Endometrium (tissue), 2 donors: Measurements from ENCODE around the gene PWWP2B.

Experiments used
- FAIRE-seq: peaks from 2 replicates; lab custom pipeline; 2012; peaks lifted over from hg19 to GRCh38; lab: Jason Lieb, UNC
- donor health status: control.
- donor health status: control.

Gene PWWP2B

DNA sequence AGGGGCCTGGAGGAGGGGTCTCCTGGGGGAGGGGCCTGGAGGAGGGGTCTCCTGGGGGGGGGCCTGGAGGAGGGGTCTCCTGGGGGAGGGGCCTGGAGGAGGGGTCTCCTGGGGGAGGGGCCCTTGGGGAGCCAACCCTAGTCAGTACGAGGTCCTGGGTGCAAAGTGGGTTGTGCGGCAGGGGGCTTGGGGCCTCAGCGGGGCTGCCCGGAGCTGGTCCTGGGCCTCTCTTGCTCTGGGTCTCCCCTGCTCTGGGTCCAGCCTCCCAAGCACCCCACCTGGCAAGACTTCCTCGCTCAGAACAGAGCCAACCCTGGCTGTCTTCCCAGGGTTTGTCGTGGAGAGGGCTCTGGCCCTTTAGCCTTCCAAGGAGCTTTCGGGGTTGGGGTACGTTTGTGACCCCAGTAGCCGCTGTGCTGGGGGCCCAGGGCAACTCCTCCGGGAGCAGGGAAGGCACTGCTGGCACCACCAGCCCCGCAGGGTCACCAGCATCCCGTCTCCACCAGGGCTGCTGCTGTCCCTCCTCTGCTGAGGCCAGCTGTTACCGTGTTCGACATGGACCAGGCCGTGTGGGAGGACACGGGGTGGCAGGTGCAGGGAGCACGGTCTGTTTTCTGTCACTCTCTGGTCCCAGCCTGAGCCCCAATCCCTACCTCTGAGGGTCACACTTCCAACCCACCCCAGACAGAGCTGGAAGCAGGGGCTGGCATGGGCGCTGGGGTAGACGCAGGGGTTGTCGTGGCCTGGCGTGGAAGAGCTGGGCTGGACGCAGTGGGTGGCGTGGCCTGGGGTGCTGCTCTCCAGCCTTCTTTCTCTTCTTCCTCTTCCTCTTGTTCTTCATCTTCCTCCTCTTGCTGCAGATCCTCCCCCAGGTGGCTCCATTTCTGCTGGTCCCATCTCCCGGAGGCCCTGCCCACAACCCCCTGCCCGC lies 22.8 kb downstream of the PWWP2B start:
- FAIRE-seq, result no peak

DNA sequence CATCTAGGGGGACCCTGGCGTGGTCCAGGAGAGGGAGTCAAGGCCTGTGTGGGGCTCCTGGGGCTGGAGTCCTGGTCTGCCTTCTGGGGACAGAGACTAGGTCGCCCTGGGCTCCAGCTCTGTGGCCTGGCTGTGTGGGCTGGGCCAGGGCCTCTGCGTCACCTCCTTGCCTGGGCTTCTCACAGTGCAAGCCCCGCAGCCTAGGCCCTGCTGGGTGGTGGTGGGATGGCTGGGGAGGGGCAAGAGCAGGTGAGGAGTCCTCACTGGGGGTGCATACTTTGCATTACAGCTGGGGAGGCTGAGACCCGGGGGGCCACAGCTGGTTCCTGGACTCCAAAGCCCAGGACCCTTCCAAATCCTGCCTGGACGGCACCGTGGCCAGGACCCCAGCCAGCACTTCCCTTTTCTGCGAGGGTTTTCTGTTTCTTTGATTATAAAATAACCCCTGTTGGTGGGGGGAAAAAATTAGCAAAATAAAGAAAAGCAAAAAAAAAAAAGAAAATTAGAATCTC lies 23.5 kb downstream of the PWWP2B start:
- FAIRE-seq, result no peak

DNA sequence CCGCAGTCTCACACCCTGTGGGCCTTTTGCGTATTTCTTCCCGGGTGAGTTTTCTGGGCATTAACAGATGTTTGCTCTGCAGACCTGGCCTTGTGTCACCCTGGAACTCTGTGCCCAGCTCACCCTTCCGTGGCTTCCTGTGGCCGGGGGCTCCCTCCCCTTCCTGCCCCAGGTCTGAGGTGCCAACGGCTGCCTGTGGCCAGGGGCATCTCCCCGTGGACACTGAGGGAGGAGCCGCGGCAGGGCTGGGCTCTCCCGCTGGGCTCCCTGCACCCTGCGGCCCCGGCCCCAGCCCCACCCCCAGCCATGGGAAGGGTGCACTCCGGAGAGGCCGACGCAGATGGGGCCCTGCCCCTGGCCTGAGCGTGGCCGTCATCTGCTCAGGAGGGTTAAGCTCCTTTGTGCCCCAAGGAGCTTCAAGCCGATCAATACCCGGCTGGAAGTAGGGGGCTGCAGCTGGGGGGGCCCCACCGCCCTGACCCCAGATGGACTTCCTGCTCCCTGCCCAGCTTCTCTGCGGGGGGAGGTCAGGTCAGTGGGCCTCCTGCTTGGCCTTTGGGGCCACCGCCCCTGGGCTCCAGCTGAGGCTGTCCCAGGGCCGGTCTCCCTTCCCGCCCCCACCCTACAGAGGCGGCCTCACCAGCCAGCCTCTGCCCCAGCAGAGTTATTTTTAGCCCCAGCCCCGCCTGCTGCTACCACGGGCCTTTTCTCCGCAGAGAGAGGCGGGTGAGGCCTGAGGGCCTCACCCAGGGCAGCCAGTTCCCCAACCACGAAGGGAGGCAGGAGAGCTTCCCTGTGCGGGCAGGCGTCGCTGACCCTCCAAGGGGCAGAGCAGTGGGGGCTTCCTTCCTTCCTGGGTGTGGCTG lies 24.2 kb downstream of the PWWP2B start:
- FAIRE-seq, result no peak

DNA sequence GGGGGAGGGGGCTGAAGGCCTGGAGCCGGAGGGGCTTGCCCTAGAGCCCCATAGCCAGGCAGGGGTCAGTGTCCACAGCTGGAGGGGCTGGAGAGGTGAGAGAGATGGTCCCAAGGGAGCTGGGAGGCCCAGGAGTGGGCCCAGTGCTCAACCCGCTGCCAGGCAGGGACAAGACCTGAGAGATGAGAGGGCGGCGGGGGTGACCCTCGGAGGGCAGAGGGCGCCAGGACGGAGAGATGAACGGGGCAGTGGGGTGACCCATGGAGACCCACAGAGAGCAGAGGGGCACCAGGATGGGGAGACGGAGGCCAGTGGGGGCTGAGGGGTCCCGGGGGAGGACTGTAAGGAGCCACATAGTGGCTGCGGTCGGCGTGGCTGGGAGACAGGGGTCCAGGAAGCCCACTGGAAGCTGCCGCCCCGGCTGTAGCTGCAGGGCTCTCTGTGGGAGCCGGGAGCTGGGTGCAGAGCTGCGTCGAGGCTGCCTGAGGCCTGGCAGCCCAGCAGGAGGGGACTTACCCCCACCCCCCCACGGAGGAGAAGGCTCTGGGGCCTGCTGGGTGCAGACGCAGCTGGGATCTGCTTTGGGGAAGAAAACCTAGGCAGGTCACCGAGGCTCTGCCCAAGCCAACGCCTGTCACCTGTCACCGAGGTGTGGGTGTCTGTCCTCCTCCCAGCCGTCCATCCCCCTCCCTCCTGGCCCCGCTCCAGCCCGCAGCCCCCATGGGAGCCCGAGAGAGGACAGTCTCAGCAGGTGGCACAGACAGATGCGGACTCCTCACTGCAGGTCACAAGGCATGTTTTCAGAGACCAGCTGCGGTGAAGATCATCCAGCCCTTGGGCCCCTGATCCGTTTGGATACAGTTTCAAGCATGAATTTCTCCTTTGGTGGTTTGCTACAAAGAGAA lies 25.1 kb downstream of the PWWP2B start:
- no peak for FAIRE-seq

DNA sequence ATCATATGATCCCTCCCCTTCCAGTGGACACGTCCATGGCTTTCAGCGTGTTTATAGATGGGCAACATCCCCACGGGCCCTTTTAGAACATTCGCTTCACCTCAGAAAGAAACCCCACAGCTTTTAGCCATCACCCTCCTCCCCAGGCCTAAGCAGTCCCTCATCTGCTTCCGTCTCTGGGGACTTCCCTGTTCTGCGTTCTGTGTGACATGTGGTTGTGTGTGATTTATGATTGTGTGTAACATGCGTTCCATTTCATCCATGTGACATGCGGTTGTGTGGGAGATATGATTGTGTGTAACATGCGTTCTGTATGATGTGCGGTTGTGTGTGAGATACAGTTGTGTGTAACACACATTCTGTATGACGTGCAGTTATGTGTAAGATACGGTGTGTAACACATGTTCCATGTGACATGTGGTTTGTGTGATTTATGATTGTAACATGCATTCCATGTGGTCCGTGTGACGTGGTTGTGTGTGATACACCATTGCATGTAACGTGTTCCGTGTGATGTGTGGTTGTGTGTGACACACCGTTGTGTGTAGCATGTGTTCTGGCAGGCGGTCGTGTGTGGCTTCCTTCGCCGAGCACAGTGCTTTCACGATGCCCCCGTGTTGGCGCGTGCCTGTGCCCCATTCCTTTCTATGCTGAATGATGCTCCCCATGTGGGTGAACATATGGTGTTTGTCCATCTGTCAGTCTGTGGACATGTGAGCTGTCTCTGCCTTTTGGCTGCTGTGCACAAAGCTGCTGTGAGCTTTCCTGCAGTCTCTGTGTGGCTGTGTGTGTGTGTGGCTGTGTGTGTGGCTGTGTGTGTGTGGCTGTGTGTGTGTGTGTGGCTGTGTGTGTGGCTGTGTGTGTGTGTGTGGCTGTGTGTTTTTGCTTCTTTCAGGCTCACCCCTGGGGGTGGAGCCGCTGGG lies 26.2 kb downstream of the PWWP2B start:
- FAIRE-seq, result no peak

DNA sequence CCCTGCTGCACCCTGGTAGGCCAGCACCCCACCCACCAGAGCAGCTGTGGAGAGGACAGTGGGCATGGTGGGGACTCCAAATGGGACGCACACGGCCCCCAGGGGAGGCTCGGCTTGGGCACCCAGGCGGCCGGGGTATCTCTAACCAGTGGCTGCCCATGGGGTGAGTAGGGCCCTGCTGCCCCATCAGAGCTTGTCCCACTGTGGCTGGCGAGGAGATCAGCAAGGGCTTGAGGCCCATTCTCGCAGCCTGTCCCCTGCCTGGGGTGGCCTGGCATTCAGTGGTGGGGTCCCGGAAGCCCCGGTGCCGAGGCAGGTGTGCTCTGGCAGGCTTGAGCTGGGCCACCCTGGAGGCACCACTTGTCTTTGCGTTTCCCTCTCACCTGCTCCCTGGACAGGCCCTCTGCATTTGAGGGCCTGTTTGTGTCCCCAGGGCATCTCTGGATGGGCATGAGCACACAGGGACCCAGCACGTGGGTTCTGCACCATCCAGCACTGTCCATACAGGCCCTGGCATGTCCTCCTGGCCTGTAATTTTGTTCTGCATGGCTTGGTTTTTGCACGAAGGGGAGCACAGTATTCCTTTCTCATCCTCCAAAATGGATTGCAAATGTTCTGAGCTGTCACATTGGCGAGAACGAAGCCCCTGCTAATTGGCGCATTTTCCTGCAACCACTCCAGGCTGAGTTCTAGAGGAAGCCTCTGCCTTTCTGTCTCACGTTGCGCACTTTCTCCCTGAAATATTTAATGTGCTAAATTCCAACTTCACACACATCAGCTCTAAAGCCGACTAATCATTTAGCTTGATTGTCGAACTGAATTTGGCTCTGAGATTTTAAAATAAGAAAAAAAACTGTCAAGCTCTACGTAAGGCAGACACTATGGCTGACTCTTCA lies 27.2 kb downstream of the PWWP2B start:
- FAIRE-seq, result no peak

DNA sequence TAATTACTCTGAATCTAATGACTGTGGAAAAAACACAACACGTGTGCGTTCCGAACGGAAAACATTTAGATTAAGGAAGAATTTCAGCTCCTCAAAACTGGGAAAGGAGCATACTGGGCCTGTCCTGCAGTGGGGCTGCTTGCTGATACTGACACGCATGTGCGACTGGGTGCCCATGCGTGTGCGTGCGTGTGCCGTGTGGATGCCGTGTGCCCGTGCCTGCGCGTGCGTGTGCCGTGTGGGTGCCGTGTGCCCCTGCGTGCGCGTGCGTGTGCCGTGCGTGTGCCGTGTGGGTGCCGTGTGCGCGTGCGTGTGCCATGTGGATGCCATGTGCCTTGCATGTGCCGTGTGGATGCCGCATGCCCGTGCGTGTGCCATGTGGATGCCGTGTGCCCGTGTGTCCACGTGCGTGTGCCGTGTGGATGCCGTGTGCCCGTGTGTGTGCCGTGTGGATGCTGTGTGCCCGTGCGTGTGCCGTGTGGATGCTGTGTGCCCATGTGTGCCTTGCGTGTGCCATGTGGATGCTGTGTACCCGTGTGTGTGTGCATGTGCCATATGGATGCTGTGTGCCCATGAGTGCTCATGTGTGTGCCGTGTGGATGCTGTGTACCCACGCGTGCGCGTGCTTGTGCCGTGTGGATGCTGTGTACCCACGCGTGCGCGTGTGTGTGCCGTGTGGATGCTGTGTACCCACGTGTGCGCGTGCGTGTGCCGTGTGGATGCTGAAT lies 28.2 kb downstream of the PWWP2B start:
- FAIRE-seq, result no peak

DNA sequence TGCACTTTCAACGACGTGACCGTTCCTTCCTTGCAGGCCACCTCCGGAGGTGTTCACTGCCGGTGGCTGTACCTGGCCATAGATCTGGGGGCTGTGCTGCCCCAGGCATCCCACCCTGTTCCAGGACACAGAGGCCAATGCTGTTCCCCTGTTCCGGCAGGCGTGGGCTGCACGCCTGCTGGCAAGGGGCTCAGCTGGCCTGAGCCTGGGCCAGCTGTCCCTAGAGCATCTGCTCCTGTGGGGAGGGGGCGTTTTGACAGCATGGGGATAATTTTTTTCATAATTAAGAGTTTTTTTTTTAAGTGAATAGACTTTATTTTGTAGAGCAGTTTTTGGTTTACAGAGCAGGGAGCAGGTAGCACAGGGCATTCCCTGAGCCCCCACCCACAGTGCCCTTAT lies 28.8 kb downstream of the PWWP2B start:
- no peak for FAIRE-seq

DNA sequence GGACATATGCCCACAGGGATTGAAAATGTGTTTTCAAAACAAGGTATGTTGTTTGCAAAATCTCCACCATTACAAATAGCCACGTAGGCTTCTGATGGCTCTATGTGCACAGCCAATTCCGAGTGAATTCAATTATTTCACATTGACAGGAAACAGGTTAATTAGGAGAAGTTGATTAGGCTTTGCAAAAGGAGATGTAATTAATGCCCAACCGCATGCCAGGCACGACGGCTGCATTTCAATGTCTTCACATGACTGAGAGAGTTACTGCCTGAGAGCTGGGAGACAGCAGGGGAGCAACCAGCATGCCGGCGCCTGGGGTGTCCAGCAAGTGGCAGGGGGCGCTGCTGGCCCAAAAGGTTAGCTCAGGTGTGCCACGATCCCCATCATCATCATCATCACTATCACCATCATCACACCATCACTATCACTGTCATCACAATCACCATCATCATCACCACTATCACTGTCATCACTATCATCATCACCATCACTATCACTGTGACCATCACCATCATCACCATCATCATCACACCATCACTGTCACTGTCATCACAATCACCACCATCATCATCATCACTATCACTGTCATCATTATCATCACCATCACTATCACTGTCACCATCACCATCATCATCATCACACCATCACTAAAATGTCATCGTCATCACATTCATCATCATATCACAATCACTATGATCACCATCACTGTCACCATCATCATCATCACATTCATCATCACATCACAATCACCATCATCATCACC lies 30.2 kb downstream of the PWWP2B start:
- no peak for FAIRE-seq

DNA sequence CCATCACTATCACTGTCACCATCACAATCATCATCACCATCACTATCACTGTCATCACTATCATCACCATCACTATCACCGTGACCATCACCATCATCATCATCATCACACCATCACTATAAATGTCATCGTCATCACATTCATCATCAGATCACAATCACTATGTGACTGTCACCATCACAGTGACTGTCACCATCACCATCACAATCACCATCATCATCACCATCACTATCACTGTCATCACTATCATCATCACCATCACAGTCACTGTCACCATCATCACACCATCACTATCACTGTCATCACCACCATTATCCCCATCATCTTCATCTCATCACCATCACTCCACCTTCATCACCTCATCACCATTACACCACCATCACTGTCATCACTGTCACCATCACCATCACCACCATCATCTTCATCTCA lies 31.0 kb downstream of the PWWP2B start:
- FAIRE-seq, result no peak

DNA sequence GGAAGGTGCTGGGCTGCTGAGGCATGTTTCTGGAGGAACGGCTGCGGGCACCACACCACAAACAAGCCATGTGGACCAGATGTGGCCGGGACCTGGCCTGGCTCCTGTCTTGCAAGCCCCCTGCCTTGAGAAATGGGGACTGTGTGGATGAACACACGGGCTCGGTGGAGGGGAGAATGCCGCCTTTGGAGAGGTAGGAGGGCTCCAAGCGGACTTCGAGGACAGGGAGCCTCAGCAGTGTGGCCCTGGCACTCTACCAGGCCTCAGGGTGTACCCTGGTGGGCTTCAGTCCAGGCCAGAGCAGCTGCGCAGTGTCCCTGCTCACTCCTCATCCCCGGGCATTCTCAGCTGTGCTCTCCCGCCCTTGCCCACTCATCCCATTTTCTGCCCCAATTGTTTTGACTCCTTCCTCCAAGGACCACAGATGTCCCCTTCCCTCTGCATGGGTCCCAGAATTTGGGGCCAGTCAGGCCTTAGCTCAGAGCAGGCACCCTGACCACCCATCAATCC lies 31.5 kb downstream of the PWWP2B start:
- FAIRE-seq, result no peak

DNA sequence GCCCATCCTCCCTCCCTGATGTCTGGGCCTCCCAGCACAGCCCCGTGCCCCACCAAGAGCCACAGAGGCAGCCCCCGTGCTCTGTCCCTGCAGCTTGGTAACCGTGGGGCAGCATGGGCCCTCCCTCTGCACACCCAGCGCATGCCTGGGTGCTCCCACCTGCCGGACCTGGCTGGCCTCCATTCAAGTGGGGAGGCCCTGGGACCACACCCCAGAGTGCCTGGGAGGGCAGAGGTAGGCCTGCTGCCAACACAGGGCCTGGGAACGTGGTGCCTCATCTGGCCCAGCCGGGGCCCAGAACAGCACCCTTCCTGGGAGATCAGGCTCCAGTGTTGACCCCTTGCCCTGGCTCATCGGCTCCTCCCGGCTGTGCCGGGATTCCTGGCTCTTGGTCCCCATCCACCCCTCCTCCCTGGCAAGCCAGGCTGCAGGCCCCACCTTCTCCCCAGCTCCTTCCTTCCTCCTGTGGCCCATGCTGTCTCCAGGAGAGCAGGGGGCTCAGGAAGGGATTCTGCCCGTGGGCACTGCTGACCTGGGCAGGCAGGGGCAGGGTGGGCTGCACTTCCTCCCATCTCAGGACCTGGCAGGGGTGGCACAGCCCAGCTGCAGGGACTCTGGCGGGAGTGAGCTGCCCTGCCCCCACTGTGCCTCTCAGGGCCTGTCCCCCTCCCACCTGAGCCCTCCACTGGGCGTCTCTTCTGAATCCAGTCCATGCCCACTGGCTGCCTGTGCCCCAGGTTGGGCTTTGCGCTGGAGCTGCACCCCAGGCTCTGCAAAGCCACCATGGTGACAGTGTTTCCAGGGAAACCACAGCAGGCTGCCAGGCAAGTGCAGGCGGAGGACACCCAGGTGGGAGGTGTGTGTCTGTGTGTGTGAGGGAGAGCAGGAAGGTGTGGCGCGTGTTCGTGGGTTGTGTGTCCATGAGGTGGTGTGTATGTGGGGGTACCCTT lies 32.6 kb downstream of the PWWP2B start:
- no peak for FAIRE-seq

DNA sequence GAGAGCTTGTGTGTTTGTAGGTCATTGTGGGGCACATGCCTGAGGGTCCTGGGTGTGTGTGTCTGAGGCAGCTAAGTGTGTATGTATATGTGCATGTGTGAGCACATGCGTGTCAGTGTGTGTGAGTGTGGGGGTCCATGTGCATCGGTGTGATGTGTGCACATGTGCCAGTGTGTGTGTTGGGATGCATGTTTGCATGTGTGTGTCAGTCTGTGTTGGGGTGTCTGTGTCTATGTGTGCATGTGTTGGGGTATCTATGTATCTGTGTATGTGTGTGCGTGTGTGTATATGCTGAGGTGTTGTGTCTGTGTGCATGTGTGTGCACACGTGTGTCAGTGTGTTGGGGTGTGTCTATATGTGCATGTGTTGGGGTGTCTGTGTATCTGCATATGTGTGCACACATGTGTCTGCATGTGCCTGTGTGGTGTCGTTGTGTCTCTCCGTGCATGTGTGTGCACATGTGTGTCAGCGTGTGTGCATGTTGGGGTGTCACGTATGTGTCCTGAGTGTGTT lies 33.3 kb downstream of the PWWP2B start:
- no peak for FAIRE-seq

DNA sequence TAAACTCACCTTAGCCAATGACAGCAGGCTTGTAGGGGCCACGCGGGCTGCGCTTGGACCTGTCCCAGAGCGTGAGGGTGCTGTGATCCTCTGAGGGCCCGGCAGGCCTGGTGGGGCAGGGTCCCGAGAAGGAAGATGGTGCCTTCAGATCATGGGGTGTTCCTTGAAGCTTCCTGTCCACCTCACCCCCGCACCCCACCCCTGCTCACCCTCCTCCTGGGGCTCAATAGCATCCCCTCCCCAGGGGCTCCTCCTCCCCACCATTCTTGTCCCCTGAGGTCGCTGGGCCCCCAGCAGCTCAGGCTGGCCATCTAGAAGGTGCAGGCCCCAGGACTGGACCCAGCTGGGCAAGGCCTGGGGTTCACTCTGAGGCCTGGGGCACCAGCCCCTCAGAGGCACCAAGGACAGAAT lies 33.9 kb downstream of the PWWP2B start:
- no peak for FAIRE-seq

DNA sequence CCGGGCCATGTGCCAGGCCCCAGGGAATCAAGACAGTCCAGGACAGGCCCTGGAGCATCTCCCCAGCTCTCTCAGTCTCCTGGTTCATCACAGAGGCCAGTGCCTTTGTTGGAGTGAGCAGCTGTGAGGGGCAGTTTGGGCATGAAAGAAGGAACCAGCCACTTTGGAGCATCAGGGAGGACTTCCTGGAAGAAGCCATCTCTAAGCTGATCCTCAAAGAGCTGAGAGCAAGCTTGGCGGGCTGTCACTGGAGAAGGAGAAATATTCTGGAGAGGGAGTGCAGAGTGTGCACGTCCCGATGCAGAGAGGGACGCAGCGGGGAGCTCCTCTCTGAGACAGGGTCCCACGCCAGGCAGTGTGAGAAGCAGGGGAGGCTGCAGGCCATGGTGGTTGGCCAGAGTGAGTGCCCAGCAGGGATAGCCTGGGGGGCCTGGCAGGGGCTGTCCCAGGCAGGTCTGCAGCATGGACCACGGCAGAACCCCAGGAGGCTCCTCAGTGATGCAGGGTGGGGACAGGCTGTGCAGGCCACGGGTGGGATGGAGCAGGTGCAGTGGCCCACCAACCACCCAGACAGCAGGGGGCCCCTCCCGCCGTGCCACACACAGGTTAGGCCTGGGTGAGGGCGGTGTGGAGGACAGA lies 34.7 kb downstream of the PWWP2B start:
- no peak for FAIRE-seq

DNA sequence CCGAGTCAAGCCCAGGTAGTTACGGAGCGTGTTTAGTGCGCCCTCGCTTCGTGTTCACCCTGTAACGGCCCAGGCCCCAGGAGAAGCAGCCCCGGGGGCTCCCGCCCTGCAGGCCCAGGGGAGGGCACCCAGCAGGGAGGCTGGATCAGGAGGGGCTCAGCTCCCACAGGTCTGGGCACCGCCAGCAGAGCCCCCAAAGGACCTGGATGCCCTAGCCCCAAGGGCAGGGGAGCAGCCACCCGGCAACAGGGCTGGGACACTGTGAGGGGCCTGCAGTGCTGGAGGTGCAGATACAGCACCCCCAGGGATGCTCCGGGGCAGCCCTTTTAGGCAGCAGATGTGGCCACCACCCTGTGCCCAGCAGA lies 35.2 kb downstream of the PWWP2B start:
- FAIRE-seq, result no peak
